Measurements from ENCODE around the gene PKP1.

GRCh38 chr1:201245082-201245481 is 38.2 kb upstream of the PKP1 start:
- TF ChIP-seq POLR2A (IDR thresholded peaks at IDR 0.05; ENCODE audit: low read length) (no peak), GATA1 (IDR thresholded peaks at IDR 0.05; ENCODE audit: low read depth, low read length) (no peak)

Data from erythroblast (primary cell).